Thyroid gland (tissue), 4 donors: ENCODE results near the gene PMS1.

ENCODE experiments used
- CTCF ChIP-seq, 6 experiments: fragments of 200-600 bp in 3 of 6; fragments of 450-650 bp in 3 of 6; sonication (generic) in 3 of 6; IDR thresholded peaks; one replicate each; pipeline ENCODE4 v1.5.1; 2016 to 2019; ENCODE audit warnings: antibody characterized with exemption in 6 of 6, mild to moderate bottlenecking in 2 of 6, inconsistent platforms in 1 of 6, moderate library complexity in 1 of 6
- POLR2A ChIP-seq, 2 donors: fragments of 450-650 bp; IDR thresholded peaks; one replicate each; pipeline ENCODE4 v1.6.1; 2017; ENCODE audit warnings: antibody characterized with exemption in 2 of 2, mild to moderate bottlenecking in 2 of 2, moderate library complexity in 1 of 2

GRCh38 chr2:189819297-189819704 lies 35.1 kb downstream of the PMS1 start:
- TF ChIP-seq CTCF (IDR thresholded peaks at IDR 0.05) (no peak), POLR2A (IDR thresholded peaks at IDR 0.05) (no peak)
